Stomach (tissue), 9 donors: ENCODE measurements around the gene DPP7. TPM values are rescaled to one million over a fixed set of nuclear protein-coding genes. Genes with fewer than 3 reads are reported as not detected.

Experiments used
- DNase-seq, 2 donors: peaks; one replicate each; pipeline versions ENCODE4 v3.0.0 to v3.0.0-alpha.2; 2013 to 2019
- H3K27ac ChIP-seq, 5 donors: fragments of 200-600 bp in 4 of 5; sonication (generic) in 4 of 5; one replicate each; pipeline ENCODE4 v1.5.1; 2013 to 2019; ENCODE audit warnings: mild to moderate bottlenecking in 1 of 5, moderate library complexity in 1 of 5
- H3K27me3 ChIP-seq, 3 donors: fragments of 200-600 bp; sonication (generic); one replicate each; pipeline ENCODE4 v1.5.1; 2017 to 2019; ENCODE audit warnings: mixed run types in 1 of 3
- H3K36me3 ChIP-seq, 4 donors: fragments of 200-600 bp; sonication (generic); 1 replicate in 3 of 4; 2 replicates in 1 of 4; pipeline ENCODE4 v1.5.1; 2016 to 2019
- H3K4me1 ChIP-seq, 4 donors: fragments of 200-600 bp; sonication (generic); one replicate each; pipeline ENCODE4 v1.5.1; 2016 to 2019
- H3K4me3 ChIP-seq, 4 donors: fragments of 200-600 bp; sonication (generic) in 3 of 4; one replicate each; pipeline ENCODE4 v1.5.1; 2016 to 2019; ENCODE audit warnings: mild to moderate bottlenecking in 1 of 4
- H3K9me3 ChIP-seq, 4 donors: fragments of 200-600 bp; sonication (generic); one replicate each; pipeline ENCODE4 v1.5.1; 2016 to 2019
- EP300 ChIP-seq: sonication (generic); formaldehyde crosslinking; IDR thresholded peaks from one replicate; pipeline ENCODE4 v1.6.1; 2017; ENCODE audit warnings: antibody characterized with exemption
- POLR2A ChIP-seq, 4 donors: fragments of 450-650 bp; IDR thresholded peaks; one replicate each; pipeline ENCODE4 v1.6.1; 2016; ENCODE audit warnings: antibody characterized with exemption in 4 of 4, control low read depth in 2 of 4, mild to moderate bottlenecking in 1 of 4, moderate library complexity in 1 of 4
- POLR2AphosphoS5 ChIP-seq, 3 donors: sonication (generic); formaldehyde crosslinking; IDR thresholded peaks; one replicate each; pipeline ENCODE4 v1.6.1; 2016; ENCODE audit warnings: antibody characterized with exemption in 3 of 3
- WGBS, 5 donors: extraction: QIAGEN DNeasy Blood & Tissue Kit in 3 of 5; methylation state at CpG; one replicate each; pipeline versions ENCODE4 v1.1.5 to v1.1.7; 2013 to 2018; 5-methylcytosine and 5-hydroxymethylcytosine counted together
- intact Hi-C: fragments of 100-400 bp; cut with DNase I; formaldehyde crosslinking; loops from one replicate; pipeline ENCODE4 v1.15.1; 2023; ENCODE audit warnings: low total_unique reads
- polyA plus RNA-seq, 3 donors: library from polyadenylated mRNA; stranded (reverse); fragments of 200-250 nt; gene quantifications; one replicate each; pipeline ENCODE4 v1.2.3, GENCODE V29; 2013
- total RNA-seq, 5 donors: library from RNA; depleted of rRNA; stranded (reverse); fragments of >200 nt; gene quantifications; one replicate each; pipeline versions ENCODE4 v1.1.0 to v1.2.3, GENCODE V29; 2014 to 2016
- TF ChIP-seq, protein P1 (sequence below), 7 experiments: fragments of 450-650 bp in 4 of 7; fragments of 200-600 bp in 3 of 7; sonication (generic) in 3 of 7; IDR thresholded peaks; one replicate each; pipeline ENCODE4 v1.5.1; 2016 to 2019; ENCODE audit warnings: antibody characterized with exemption in 7 of 7, control low read depth in 2 of 7, mild to moderate bottlenecking in 1 of 7
- donor health status: healthy with polysubstance abuse.
- donor health status: Bipolar disorder and iron deficiency.
- donor health status: healthy.

DPP7 gene
- total and polyA plus RNA-seq, 8 donors: 25.9 to 346 (median 199) TPM

DNA sequence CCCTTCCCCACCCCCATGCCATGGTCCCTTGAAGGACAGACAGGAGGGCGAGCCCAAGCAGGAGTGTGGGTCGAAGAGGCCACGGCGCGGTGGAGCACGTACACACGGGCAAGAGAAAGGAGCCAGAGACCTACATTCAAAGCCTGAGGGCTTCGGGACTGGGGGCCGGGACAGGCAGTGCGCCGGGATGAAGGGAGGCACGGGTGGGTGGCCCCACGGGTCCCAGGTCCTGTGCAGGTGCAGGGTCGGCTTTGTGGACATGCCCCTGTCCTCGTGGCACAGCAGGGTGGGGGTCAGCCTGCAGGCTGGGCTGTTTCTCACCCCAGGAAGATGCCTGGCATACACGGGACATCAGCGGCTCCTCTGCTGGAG is 45.5 kb upstream of the DPP7 start:
- Histone ChIP-seq H3K9me3 (no peaks in the 10 kb centered on the region), H3K27ac (no peak overlapping the region), H3K27me3 (peaks cover 31 to 100% (median 99%) of the 10 kb centered on the region in 3 donors), H3K4me3 (no peak overlapping the region), H3K36me3 (no peaks in the 10 kb centered on the region), H3K4me1 (peaks cover 24 to 46% (median 37%) of the 10 kb centered on the region in 4 donors)
- WGBS, 5 donors: 53 to 62% (median 58%) methylated on average over 16 to 17 of the region's 17 CpGs
- DNase-seq: no peak
- intact Hi-C loops: no loop called here
- no peak for TF ChIP-seq POLR2AphosphoS5 (IDR thresholded peaks at IDR 0.05)
- no peak for TF ChIP-seq EP300
- TF ChIP-seq POLR2A (IDR thresholded peaks at IDR 0.05): no peak
- TF ChIP-seq, protein P1, sequence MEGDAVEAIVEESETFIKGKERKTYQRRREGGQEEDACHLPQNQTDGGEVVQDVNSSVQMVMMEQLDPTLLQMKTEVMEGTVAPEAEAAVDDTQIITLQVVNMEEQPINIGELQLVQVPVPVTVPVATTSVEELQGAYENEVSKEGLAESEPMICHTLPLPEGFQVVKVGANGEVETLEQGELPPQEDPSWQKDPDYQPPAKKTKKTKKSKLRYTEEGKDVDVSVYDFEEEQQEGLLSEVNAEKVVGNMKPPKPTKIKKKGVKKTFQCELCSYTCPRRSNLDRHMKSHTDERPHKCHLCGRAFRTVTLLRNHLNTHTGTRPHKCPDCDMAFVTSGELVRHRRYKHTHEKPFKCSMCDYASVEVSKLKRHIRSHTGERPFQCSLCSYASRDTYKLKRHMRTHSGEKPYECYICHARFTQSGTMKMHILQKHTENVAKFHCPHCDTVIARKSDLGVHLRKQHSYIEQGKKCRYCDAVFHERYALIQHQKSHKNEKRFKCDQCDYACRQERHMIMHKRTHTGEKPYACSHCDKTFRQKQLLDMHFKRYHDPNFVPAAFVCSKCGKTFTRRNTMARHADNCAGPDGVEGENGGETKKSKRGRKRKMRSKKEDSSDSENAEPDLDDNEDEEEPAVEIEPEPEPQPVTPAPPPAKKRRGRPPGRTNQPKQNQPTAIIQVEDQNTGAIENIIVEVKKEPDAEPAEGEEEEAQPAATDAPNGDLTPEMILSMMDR (IDR thresholded peaks at IDR 0.05): no peak

DNA sequence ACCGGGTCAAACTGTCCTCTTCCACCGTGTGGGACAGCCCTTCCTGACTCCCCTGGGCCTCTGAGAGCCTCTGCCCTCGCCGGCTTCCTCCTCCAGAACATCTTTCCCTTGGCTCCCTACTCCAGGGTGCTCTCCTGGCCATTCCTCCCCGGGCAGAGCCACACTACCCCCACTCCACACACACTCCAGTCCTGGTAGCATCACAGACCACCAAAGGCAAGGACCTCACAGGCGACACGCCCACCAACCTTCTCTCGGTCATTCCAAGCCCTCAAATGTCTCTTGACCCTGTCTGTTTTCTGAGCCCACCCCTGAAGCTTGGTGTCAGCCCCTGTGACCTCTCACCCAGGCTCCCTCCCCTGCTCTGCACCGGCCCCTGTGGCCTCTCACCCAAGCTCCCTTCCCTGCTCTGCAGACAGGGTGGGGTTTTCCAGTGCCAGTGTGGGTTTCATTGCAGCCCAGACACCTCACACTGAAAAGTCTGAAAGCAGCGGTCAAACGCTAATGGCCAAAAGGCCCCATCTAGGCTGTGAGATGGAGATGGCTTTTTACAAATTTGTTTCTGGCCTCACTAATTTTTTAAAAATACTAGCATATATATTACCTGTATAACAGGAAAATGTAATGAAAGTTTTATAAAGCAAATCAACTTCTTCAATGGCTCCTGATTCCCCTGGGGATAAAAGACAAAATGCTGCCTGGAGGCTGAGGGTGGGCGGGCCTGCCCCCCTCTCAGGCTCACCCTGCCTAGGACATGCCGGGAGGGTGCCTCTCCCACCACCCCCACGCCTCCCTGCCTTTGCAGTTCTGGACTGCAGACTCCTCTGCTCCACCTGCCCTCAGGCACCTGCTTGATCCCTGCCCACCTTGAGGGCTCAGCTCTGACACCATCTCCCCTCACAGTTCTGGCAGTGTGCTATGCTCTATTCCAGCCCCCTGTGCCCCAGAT is 44.8 kb upstream of the DPP7 start:
- H3K27ac ChIP-seq: no peak overlapping the region
- intact Hi-C loops: no loop called here
- peaks cover 25 to 100% (median 93%) of the 10 kb centered on the region in 3 donors for H3K27me3 ChIP-seq
- TF ChIP-seq POLR2A (IDR thresholded peaks at IDR 0.05) (no peak), EP300 (no peak), POLR2AphosphoS5 (IDR thresholded peaks at IDR 0.05) (no peak)
- TF ChIP-seq, protein P1 (IDR thresholded peaks at IDR 0.05): no peak
- DNase-seq: no peak
- no peaks in the 10 kb centered on the region for H3K36me3 ChIP-seq
- H3K4me1 ChIP-seq: peaks cover 24 to 46% (median 37%) of the 10 kb centered on the region in 4 donors
- no peak overlapping the region for H3K4me3 ChIP-seq
- 29 to 40% (median 35%) methylated on average over 13 to 14 of the region's 14 CpGs for WGBS, 5 donors
- no peaks in the 10 kb centered on the region for H3K9me3 ChIP-seq

DNA sequence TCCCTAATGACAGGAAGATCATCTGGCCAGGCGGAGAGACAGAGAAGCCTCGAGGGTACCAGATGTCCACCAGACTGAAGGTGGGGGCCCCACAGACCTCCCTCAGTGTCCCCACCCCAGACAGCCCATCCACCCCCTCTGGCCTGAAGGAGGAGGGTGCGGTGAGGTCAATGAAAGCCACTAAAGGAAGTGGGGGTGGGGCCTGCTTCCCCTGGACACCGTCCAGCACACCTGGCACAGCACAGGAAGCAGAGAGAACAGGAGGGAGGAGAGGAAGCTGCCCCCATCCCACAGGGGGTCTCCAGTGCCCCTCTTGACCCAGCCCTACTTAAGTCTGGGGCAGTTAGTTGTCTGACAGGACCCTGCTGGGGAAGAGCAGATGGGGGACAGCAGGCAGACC is 44.1 kb upstream of the DPP7 start:
- Histone ChIP-seq H3K9me3 (no peaks in the 10 kb centered on the region), H3K36me3 (no peaks in the 10 kb centered on the region), H3K4me3 (no peak overlapping the region), H3K4me1 (peaks cover 24 to 45% (median 36%) of the 10 kb centered on the region in 4 donors), H3K27ac (no peak overlapping the region), H3K27me3 (peaks cover 23 to 99% (median 86%) of the 10 kb centered on the region in 3 donors)
- no peak for DNase-seq
- TF ChIP-seq POLR2A (IDR thresholded peaks at IDR 0.05): no peak
- TF ChIP-seq EP300: no peak
- TF ChIP-seq POLR2AphosphoS5 (IDR thresholded peaks at IDR 0.05): no peak
- TF ChIP-seq, protein P1 (IDR thresholded peaks at IDR 0.05): no peak
- WGBS, 5 donors: 27 to 35% (median 34%) methylated on average over 4 of the region's 4 CpGs
- intact Hi-C loops: no loop called here

DNA sequence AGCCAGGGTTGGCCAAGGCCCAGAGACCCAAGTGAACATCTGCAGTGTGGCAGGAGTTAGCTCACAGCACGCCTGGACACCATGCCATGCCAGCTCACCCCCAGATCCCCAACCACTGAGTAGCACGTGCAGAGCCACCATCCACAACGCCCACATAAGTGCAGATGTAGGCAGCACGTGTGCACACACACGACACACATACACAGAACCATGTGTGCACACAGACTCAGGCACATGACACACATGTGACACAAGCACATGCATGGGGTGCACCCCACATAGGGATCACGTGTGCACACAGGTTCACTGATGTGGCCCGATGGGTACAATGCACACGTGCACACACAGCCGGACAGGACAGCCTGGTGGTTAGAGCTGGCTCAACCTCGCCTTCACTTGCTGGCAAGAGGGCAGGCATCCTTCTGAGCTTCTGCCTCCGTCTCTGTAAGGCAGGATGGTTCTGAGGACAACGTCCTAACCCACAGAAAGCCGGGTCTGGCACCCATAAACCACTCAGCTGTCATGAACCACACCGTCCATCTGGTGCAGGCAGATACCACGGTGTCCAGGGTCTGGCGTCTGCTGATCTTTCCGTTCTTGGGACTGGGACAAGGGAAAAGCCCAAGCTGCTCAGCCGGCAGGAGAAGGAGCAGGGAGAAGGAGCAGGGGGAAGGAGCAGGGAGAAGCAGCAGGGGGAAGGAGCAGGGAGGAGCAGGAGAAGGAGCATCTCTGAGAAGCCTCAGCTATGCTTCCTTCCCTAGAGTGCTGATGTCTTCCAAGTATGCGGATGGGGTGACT is 43.3 kb upstream of the DPP7 start:
- 60 to 65% (median 62%) methylated on average over 14 to 19 of the region's 19 CpGs for whole genome bisulfite sequencing, 5 donors
- Histone ChIP-seq H3K4me1 (peaks cover 19 to 37% (median 29%) of the 10 kb centered on the region in 4 donors), H3K4me3 (no peak overlapping the region), H3K27me3 (peaks cover 23 to 94% (median 78%) of the 10 kb centered on the region in 3 donors), H3K27ac (no peak overlapping the region), H3K9me3 (no peaks in the 10 kb centered on the region), H3K36me3 (no peaks in the 10 kb centered on the region)
- TF ChIP-seq EP300 (no peak), POLR2AphosphoS5 (IDR thresholded peaks at IDR 0.05) (no peak), POLR2A (IDR thresholded peaks at IDR 0.05) (no peak)
- TF ChIP-seq, protein P1 (IDR thresholded peaks at IDR 0.05): no peak
- intact Hi-C loops: no loop called here
- DNase-seq: no peak
